Neural cell (in vitro differentiated cells): ENCODE results near the gene CACNA1E. TPM values are rescaled to one million over a fixed set of nuclear protein-coding genes. Genes with fewer than 3 reads are reported as not detected.

Experiments
- H2AFZ ChIP-seq: fragments of 200-600, 300-800 bp; sonication (generic), shearing (Covaris generic); 2 replicates; pipeline ENCODE4 v1.6.0; 2014; ENCODE audit warnings: low read depth, mild to moderate bottlenecking, antibody characterized with exemption, low read length, moderate library complexity
- H3F3A ChIP-seq: fragments of 200-600 bp; shearing (Covaris generic); 2 replicates; pipeline ENCODE4 v1.6.1; 2016; ENCODE audit warnings: mild to moderate bottlenecking, moderate library complexity, mixed read lengths, antibody characterized with exemption, low read length; ENCODE audit not compliant: insufficient read depth, poor library complexity, severe bottlenecking
- H3K27ac ChIP-seq: fragments of 200-600, 300-800 bp; sonication (generic), shearing (Covaris generic); 2 replicates; pipeline ENCODE4 v1.5.1; 2014; ENCODE audit warnings: mild to moderate bottlenecking, low read length, moderate library complexity
- H3K27me3 ChIP-seq: fragments of 300-800, 200-600 bp; sonication (generic), shearing (Covaris generic); 2 replicates; pipeline ENCODE4 v1.6.0; 2014; ENCODE audit warnings: mild to moderate bottlenecking, low read depth, low read length, moderate library complexity; ENCODE audit not compliant: insufficient read depth
- H3K36me3 ChIP-seq: fragments of 300-800, 200-600 bp; sonication (generic), shearing (Covaris generic); 2 replicates; pipeline ENCODE4 v1.5.1; 2014; ENCODE audit warnings: mild to moderate bottlenecking, antibody characterized with exemption, low read length, moderate library complexity; ENCODE audit not compliant: insufficient read depth
- H3K4me2 ChIP-seq: fragments of 300-800, 200-600 bp; sonication (generic), shearing (Covaris generic); 2 replicates; pipeline ENCODE4 v1.6.0; 2014; ENCODE audit warnings: mild to moderate bottlenecking, low read length
- H3K4me3 ChIP-seq: fragments of 300-800, 200-600 bp; sonication (generic), shearing (Covaris generic); 2 replicates; pipeline ENCODE4 v1.5.1; 2014; ENCODE audit warnings: mild to moderate bottlenecking, low read length, moderate library complexity
- H3K79me2 ChIP-seq: fragments of 200-600 bp; shearing (Covaris generic); replicated peaks from 2 replicates; pipeline ENCODE4 v1.6.0; 2014; ENCODE audit warnings: mild to moderate bottlenecking, low read length, moderate library complexity; ENCODE audit not compliant: insufficient read depth
- H3K9ac ChIP-seq: fragments of 300-800, 200-600 bp; sonication (generic), shearing (Covaris generic); 2 replicates; pipeline ENCODE4 v1.6.1; 2016; ENCODE audit warnings: mild to moderate bottlenecking, low read length, mixed read lengths
- H3K9me2 ChIP-seq: fragments of 200-600 bp; shearing (Covaris generic); 2 replicates; pipeline ENCODE4 v1.6.1; 2016; ENCODE audit warnings: mild to moderate bottlenecking, low read length, mixed read lengths; ENCODE audit not compliant: insufficient read depth
- H3K9me3 ChIP-seq: fragments of 200-600, 300-800 bp; sonication (generic), shearing (Covaris generic); 2 replicates; pipeline ENCODE4 v1.6.1; 2016; ENCODE audit warnings: mild to moderate bottlenecking, mixed run types, low read length, moderate library complexity, mixed read lengths
- H4K20me1 ChIP-seq: fragments of 200-600 bp; shearing (Covaris generic); 2 replicates; pipeline ENCODE4 v1.6.1; 2016; ENCODE audit warnings: mild to moderate bottlenecking, mixed run types; ENCODE audit not compliant: insufficient read depth
- CTCF ChIP-seq: fragments of 450-650 bp; IDR thresholded peaks from 2 replicates; pipeline ENCODE4 v1.5.1; 2014; ENCODE audit warnings: antibody characterized with exemption, mild to moderate bottlenecking, moderate library complexity; ENCODE audit not compliant: poor library complexity, severe bottlenecking
- EP300 ChIP-seq: fragments of 450-650 bp; conservative IDR thresholded peaks from 2 replicates; pipeline ENCODE4 v1.6.1; 2014; ENCODE audit warnings: antibody characterized with exemption, mild to moderate bottlenecking, moderate library complexity; ENCODE audit not compliant: poor library complexity, severe bottlenecking
- EZH2 ChIP-seq: fragments of 200-600, 300-800 bp; shearing (Covaris generic), sonication (generic); IDR thresholded peaks from 2 replicates; pipeline ENCODE4 v1.6.1; 2014; ENCODE audit warnings: antibody characterized with exemption, low read length, borderline replicate concordance, mild to moderate bottlenecking; ENCODE audit not compliant: insufficient read depth, poor library complexity, severe bottlenecking
- MXI1 ChIP-seq: fragments of 450-650 bp; conservative IDR thresholded peaks from 2 replicates; pipeline ENCODE4 v1.6.1; 2014; ENCODE audit warnings: antibody characterized with exemption, mild to moderate bottlenecking; ENCODE audit not compliant: poor library complexity, severe bottlenecking
- POLR2AphosphoS5 ChIP-seq: IDR thresholded peaks from 2 replicates; pipeline ENCODE4 v1.6.1; 2012
- RAD21 ChIP-seq: fragments of 450-650 bp; conservative IDR thresholded peaks from 2 replicates; pipeline ENCODE4 v1.6.1; 2014; ENCODE audit warnings: antibody characterized with exemption, mild to moderate bottlenecking, moderate library complexity
- SMC3 ChIP-seq: fragments of 450-650 bp; conservative IDR thresholded peaks from 2 replicates; pipeline ENCODE4 v1.6.1; 2014; ENCODE audit warnings: antibody characterized with exemption, mild to moderate bottlenecking, moderate library complexity; ENCODE audit not compliant: poor library complexity
- TAF1 ChIP-seq: IDR thresholded peaks from 2 replicates; pipeline ENCODE4 v1.6.1; 2012; ENCODE audit warnings: low read depth
- polyA plus RNA-seq: library from polyadenylated mRNA; depleted of rRNA; stranded (reverse); fragments of >200 nt; gene quantifications from 2 replicates; pipeline ENCODE4 v1.2.3, GENCODE V29; 2014
- TF ChIP-seq, protein P1 (sequence below): IDR thresholded peaks from 2 replicates; pipeline ENCODE4 v1.6.1; 2012; ENCODE audit warnings: borderline replicate concordance

Gene CACNA1E
- polyA plus RNA-seq, 1 donor from 2014 or later = 29.5 TPM

GRCh38 chr1:181601186-181601950 is 118.1 kb downstream of the CACNA1E start:
- no peak overlapping the region for H3K9ac ChIP-seq
- H3K79me2 ChIP-seq = no peaks in the 10 kb centered on the region
- TF ChIP-seq TAF1 = no peak
- no peak for TF ChIP-seq EZH2
- no peak for TF ChIP-seq MXI1
- TF ChIP-seq RAD21 = no peak
- no peak for TF ChIP-seq SMC3
- no peak for TF ChIP-seq POLR2AphosphoS5
- TF ChIP-seq, protein P1, sequence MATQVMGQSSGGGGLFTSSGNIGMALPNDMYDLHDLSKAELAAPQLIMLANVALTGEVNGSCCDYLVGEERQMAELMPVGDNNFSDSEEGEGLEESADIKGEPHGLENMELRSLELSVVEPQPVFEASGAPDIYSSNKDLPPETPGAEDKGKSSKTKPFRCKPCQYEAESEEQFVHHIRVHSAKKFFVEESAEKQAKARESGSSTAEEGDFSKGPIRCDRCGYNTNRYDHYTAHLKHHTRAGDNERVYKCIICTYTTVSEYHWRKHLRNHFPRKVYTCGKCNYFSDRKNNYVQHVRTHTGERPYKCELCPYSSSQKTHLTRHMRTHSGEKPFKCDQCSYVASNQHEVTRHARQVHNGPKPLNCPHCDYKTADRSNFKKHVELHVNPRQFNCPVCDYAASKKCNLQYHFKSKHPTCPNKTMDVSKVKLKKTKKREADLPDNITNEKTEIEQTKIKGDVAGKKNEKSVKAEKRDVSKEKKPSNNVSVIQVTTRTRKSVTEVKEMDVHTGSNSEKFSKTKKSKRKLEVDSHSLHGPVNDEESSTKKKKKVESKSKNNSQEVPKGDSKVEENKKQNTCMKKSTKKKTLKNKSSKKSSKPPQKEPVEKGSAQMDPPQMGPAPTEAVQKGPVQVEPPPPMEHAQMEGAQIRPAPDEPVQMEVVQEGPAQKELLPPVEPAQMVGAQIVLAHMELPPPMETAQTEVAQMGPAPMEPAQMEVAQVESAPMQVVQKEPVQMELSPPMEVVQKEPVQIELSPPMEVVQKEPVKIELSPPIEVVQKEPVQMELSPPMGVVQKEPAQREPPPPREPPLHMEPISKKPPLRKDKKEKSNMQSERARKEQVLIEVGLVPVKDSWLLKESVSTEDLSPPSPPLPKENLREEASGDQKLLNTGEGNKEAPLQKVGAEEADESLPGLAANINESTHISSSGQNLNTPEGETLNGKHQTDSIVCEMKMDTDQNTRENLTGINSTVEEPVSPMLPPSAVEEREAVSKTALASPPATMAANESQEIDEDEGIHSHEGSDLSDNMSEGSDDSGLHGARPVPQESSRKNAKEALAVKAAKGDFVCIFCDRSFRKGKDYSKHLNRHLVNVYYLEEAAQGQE = no peak
- no peak for TF ChIP-seq EP300
- TF ChIP-seq CTCF = no peak
- no peak overlapping the region for H2AFZ ChIP-seq
- H3F3A ChIP-seq = no peaks in the 10 kb centered on the region
- H3K9me2 ChIP-seq = no peaks in the 10 kb centered on the region
- H3K36me3 ChIP-seq = no peaks in the 10 kb centered on the region
- no peak overlapping the region for H3K4me3 ChIP-seq
- H3K27ac ChIP-seq = no peak overlapping the region
- H3K27me3 ChIP-seq = no peaks in the 10 kb centered on the region
- no peaks in the 10 kb centered on the region for H4K20me1 ChIP-seq
- H3K9me3 ChIP-seq = no peaks in the 10 kb centered on the region
- H3K4me2 ChIP-seq = no peak overlapping the region

GRCh38 chr1:181603735-181604410 is 120.6 kb downstream of the CACNA1E start:
- Histone ChIP-seq H3K36me3 (no peaks in the 10 kb centered on the region), H3K79me2 (no peaks in the 10 kb centered on the region), H3K4me3 (no peak overlapping the region), H3K9ac (no peak overlapping the region), H3F3A (no peaks in the 10 kb centered on the region), H3K9me3 (no peaks in the 10 kb centered on the region), H3K27me3 (no peaks in the 10 kb centered on the region), H3K4me2 (no peak overlapping the region), H4K20me1 (no peaks in the 10 kb centered on the region), H3K27ac (no peak overlapping the region), H2AFZ (no peak overlapping the region), H3K9me2 (no peaks in the 10 kb centered on the region)
- TF ChIP-seq, protein P1 = no peak
- TF ChIP-seq SMC3 (no peak), POLR2AphosphoS5 (no peak), EP300 (no peak), MXI1 (no peak), EZH2 (no peak), RAD21 (no peak), TAF1 (no peak), CTCF (no peak)
